GM12878 (cell line): Measurements from ENCODE around the gene NOL3. TPM values are rescaled to one million over a fixed set of nuclear protein-coding genes. Genes with fewer than 3 reads are reported as not detected.

Experiments used
- BHLHE40 ChIP-seq, 2 experiments: fragments of 450-650 bp in 1 of 2; IDR thresholded peaks; 2 replicates each; pipeline ENCODE4 v1.6.1; 2011 to 2017; ENCODE audit warnings: low read depth in 2 of 2, borderline replicate concordance in 1 of 2, improper control_type of control experiment in 1 of 2, low read length in 1 of 2, mild to moderate bottlenecking in 1 of 2
- CBX5 ChIP-seq: sonication (generic); IDR thresholded peaks from 2 replicates; pipeline ENCODE4 v1.6.1; 2016; ENCODE audit warnings: low read depth, moderate library complexity, mild to moderate bottlenecking, inconsistent platforms
- CHD1 ChIP-seq: IDR thresholded peaks from 2 replicates; pipeline ENCODE4 v1.6.1; 2012; ENCODE audit warnings: low read depth, low read length, improper control_type of control experiment
- CHD4 ChIP-seq: fragments of 200-600 bp; sonication (generic); IDR thresholded peaks from 2 replicates; pipeline ENCODE4 v1.6.1; 2016; ENCODE audit warnings: mild to moderate bottlenecking
- CREB1 ChIP-seq: IDR thresholded peaks from 2 replicates; pipeline ENCODE4 v1.6.1; 2012; ENCODE audit warnings: low read depth, mild to moderate bottlenecking, inconsistent platforms
- EED ChIP-seq: sonication (generic); IDR thresholded peaks from 2 replicates; pipeline ENCODE4 v1.6.1; 2016; ENCODE audit warnings: antibody characterized with exemption, low read depth
- EP300 ChIP-seq, 2 experiments: fragments of 150-350 bp in 1 of 2; IDR thresholded peaks; 2 replicates each; pipeline ENCODE4 v1.6.1; 2011 to 2012; ENCODE audit warnings: low read depth in 2 of 2, low read length in 2 of 2, borderline replicate concordance in 1 of 2, improper control_type of control experiment in 1 of 2, inconsistent platforms in 1 of 2; ENCODE audit not compliant: control insufficient read depth in 1 of 2
- GATAD2B ChIP-seq: fragments of 450-650 bp; conservative IDR thresholded peaks from 2 replicates; pipeline ENCODE4 v1.6.1; 2017; ENCODE audit warnings: low read depth, mild to moderate bottlenecking, moderate library complexity
- HDAC6 ChIP-seq: fragments of 200-600 bp; sonication (generic); IDR thresholded peaks from one replicate; pipeline ENCODE4 v1.8.0; 2017; ENCODE audit warnings: antibody characterized with exemption; ENCODE audit not compliant: unreplicated experiment
- IRF3 ChIP-seq: fragments of 450-650 bp; IDR thresholded peaks from 2 replicates; pipeline ENCODE4 v1.6.1; 2014; ENCODE audit warnings: mild to moderate bottlenecking
- IRF5 ChIP-seq: fragments of 450-650 bp; IDR thresholded peaks from 2 replicates; pipeline ENCODE4 v1.6.1; 2017; ENCODE audit warnings: borderline replicate concordance
- JUNB ChIP-seq: IDR thresholded peaks from 2 replicates; pipeline ENCODE4 v1.6.1; 2016; ENCODE audit warnings: antibody characterized with exemption, mild to moderate bottlenecking
- MLLT1 ChIP-seq: fragments of 450-650 bp; IDR thresholded peaks from 2 replicates; pipeline ENCODE4 v1.6.1; 2016; ENCODE audit warnings: mild to moderate bottlenecking
- NR2C1 ChIP-seq: fragments of 450-650 bp; IDR thresholded peaks from 2 replicates; pipeline ENCODE4 v1.6.1; 2017; ENCODE audit warnings: antibody characterized with exemption, mild to moderate bottlenecking, moderate library complexity
- NR2F1 ChIP-seq: fragments of 450-650 bp; conservative IDR thresholded peaks from 2 replicates; pipeline ENCODE4 v1.6.1; 2017; ENCODE audit warnings: mild to moderate bottlenecking
- NRF1 ChIP-seq: conservative IDR thresholded peaks from 2 replicates; pipeline ENCODE4 v1.6.1; 2011; ENCODE audit warnings: mild to moderate bottlenecking, low read depth, low read length, improper control_type of control experiment
- PAX5 ChIP-seq: IDR thresholded peaks from 2 replicates; pipeline ENCODE4 v1.6.1; 2011; ENCODE audit warnings: low read depth, low read length, borderline replicate concordance
- PAX8 ChIP-seq: fragments of 450-650 bp; IDR thresholded peaks from 2 replicates; pipeline ENCODE4 v1.6.1; 2017; ENCODE audit warnings: mild to moderate bottlenecking, moderate library complexity
- PML ChIP-seq: IDR thresholded peaks from 2 replicates; pipeline ENCODE4 v1.6.1; 2012; ENCODE audit warnings: low read length, inconsistent platforms
- PRDM15 ChIP-seq: fragments of 450-650 bp; formaldehyde crosslinking; IDR thresholded peaks from 2 replicates; pipeline ENCODE4 v1.4.0; 2020; ENCODE audit warnings: mild to moderate bottlenecking, moderate library complexity
- RCOR1 ChIP-seq: conservative IDR thresholded peaks from 2 replicates; pipeline ENCODE4 v1.6.1; 2012; ENCODE audit warnings: low read depth, low read length, improper control_type of control experiment
- SIX5 ChIP-seq: IDR thresholded peaks from 2 replicates; pipeline ENCODE4 v1.6.1; 2011; ENCODE audit warnings: mild to moderate bottlenecking, low read depth, low read length, moderate library complexity; ENCODE audit not compliant: severe bottlenecking
- SPI1 ChIP-seq: IDR thresholded peaks from 2 replicates; pipeline ENCODE4 v1.6.1; 2011; ENCODE audit warnings: low read depth, mild to moderate bottlenecking, low read length, moderate library complexity, borderline replicate concordance; ENCODE audit not compliant: insufficient read depth
- TBL1XR1 ChIP-seq: IDR thresholded peaks from 2 replicates; pipeline ENCODE4 v1.6.1; 2012; ENCODE audit warnings: low read depth, low read length, improper control_type of control experiment
- polyA plus RNA-seq, 11 experiments: library from polyadenylated mRNA; depleted of rRNA in 4 of 11; unstranded in 6 of 11; stranded (reverse) in 5 of 11; fragments of >200 nt; fragmentation: Nextera tagmentation in 4 of 11; fragmentation: Illumina TruSeq in 1 of 11; extraction: Ambion mirVana in 4 of 11; extraction: Trizol in 1 of 11; gene quantifications; 1 replicate in 1 of 11; 2 replicates in 10 of 11; pipeline versions ENCODE4 v1.2.1 to v1.2.3, GENCODE V29; 2011 to 2016; ENCODE audit warnings: inconsistent platforms in 2 of 11, missing spikeins in 2 of 11, low read depth in 1 of 11
- total RNA-seq, 4 experiments: library from RNA; depleted of rRNA in 3 of 4; stranded (reverse); fragments of >200 nt in 3 of 4; fragmentation: Illumina TruSeq in 1 of 4; extraction: Trizol in 1 of 4; gene quantifications; 2 replicates each; pipeline versions ENCODE4 v1.2.1 to v1.2.3, GENCODE V29; 2013 to 2021

Gene NOL3
- total and polyA plus RNA-seq, 10 of the 15 experiments (the other 5 are each of a cell fraction or from before 2014, with no cell fraction given): 0.31 to 18.4 (median 2.7) TPM

- TF ChIP-seq PAX5: no peak
- TF ChIP-seq CBX5: no peak
- no peak for TF ChIP-seq RCOR1
- no peak for TF ChIP-seq EED
- no peak for TF ChIP-seq PML
- peak; percentile 62 for TF ChIP-seq NRF1
- no peak for TF ChIP-seq CREB1
- no peak for TF ChIP-seq IRF5
- TF ChIP-seq EP300 (IDR thresholded peaks at IDR 0.05; ENCODE audit: borderline replicate concordance in 1 of 2, control insufficient read depth in 1 of 2, low read depth in 2 of 2, low read length in 2 of 2): no peak
- no peak for TF ChIP-seq PAX8
- no peak for TF ChIP-seq SIX5
- TF ChIP-seq NR2C1: no peak
- no peak for TF ChIP-seq PRDM15 (CRISPR knock-in tag)
- TF ChIP-seq MLLT1: no peak
- no peak for TF ChIP-seq JUNB
- TF ChIP-seq TBL1XR1: no peak
- no peak for TF ChIP-seq IRF3
- no peak for TF ChIP-seq SPI1
- TF ChIP-seq BHLHE40 (IDR thresholded peaks at IDR 0.05; ENCODE audit: borderline replicate concordance in 1 of 2, low read depth in 2 of 2, low read length in 1 of 2): peak; percentile 15 to 77; a peak in 2 of 4 replicates
- TF ChIP-seq NR2F1: no peak
- no peak for TF ChIP-seq CHD1
- peak; percentile 99 for TF ChIP-seq HDAC6
- no peak for TF ChIP-seq CHD4
- TF ChIP-seq GATAD2B: peak; percentile 51; the same call in 1 of the 2 replicates
Observed at GRCh38 chr16:67163164-67163998, 7.0 kb upstream of the NOL3 start (continued).
